IMR-90 (cell line): ENCODE measurements around the gene USP17L17.
"Not testable (repeated sequence)": the region's sequence is repeated elsewhere in the genome, so short reads cannot be mapped to it uniquely, and the experiment has no call there.

ENCODE experiments used
- CTCF ChIP-seq: conservative IDR thresholded peaks from 2 replicates; pipeline ENCODE4 v1.5.1; 2012; ENCODE audit warnings: mild to moderate bottlenecking, low read depth, low read length, improper control_type of control experiment
- POLR2A ChIP-seq: IDR thresholded peaks from 2 replicates; pipeline ENCODE4 v1.6.1; 2012; ENCODE audit warnings: mild to moderate bottlenecking, low read depth, low read length

GRCh38 chr4:9267319-9267718, 23.6 kb downstream of the USP17L17 start, which contains the start of gene USP17L22:
- not testable (repeated sequence) for TF ChIP-seq CTCF, POLR2A
